GM06990 (cell line): Measurements from ENCODE around the gene APBA2.

Experiments used
- DNase-seq: peaks from one replicate; pipeline ENCODE4 v3.0.0-alpha.2; 2011; ENCODE audit not compliant: insufficient read length; ENCODE audit errors: extremely low read depth
- H3K27me3 ChIP-seq: replicated peaks from 2 replicates; pipeline ENCODE4 v1.6.0; 2011; ENCODE audit warnings: low read length; ENCODE audit not compliant: control insufficient read depth, insufficient read depth
- H3K36me3 ChIP-seq: 2 replicates; pipeline ENCODE4 v1.5.1; 2011; ENCODE audit warnings: low read length; ENCODE audit not compliant: control insufficient read depth, insufficient read depth
- H3K4me3 ChIP-seq: replicated peaks from 2 replicates; pipeline ENCODE4 v1.5.1; 2011; ENCODE audit warnings: low read depth, mild to moderate bottlenecking, control low read depth, low read length
- CTCF ChIP-seq: IDR thresholded peaks from 2 replicates; pipeline ENCODE4 v1.5.1; 2011; ENCODE audit warnings: low read length, control low read depth, mild to moderate bottlenecking, inconsistent platforms; ENCODE audit not compliant: insufficient read depth, poor library complexity, severe bottlenecking

The APBA2 gene

GRCh38 chr15:28967066-28967465 lies 81.3 kb downstream of the APBA2 start:
- H3K4me3 ChIP-seq, result no peak overlapping the region
- TF ChIP-seq CTCF, result no peak
- H3K27me3 ChIP-seq, result no peaks in the 10 kb centered on the region; the same call in 1 of the 2 replicates
- H3K36me3 ChIP-seq, result no peaks in the 10 kb centered on the region
- DNase-seq, result no peak

GRCh38 chr15:28967990-28968389 lies 82.2 kb downstream of the APBA2 start:
- Histone ChIP-seq H3K36me3 (no peaks in the 10 kb centered on the region), H3K27me3 (no peaks in the 10 kb centered on the region; the same call in 1 of the 2 replicates)

GRCh38 chr15:28969511-28970085 lies 83.8 kb downstream of the APBA2 start:
- no peaks in the 10 kb centered on the region for H3K36me3 ChIP-seq
- TF ChIP-seq CTCF, result no peak
- DNase-seq, result no peak
- H3K4me3 ChIP-seq, result no peak overlapping the region
- H3K27me3 ChIP-seq, result no peaks in the 10 kb centered on the region; the same call in 1 of the 2 replicates

More at GRCh38 chr15:28967990-28968389, 82.2 kb downstream of the APBA2 start:
- DNase-seq, result no peak
- H3K4me3 ChIP-seq, result no peak overlapping the region
- no peak for TF ChIP-seq CTCF

GRCh38 chr15:28974142-28974541 lies 88.4 kb downstream of the APBA2 start:
- no peaks in the 10 kb centered on the region for H3K36me3 ChIP-seq
- peaks cover 2% of the 10 kb centered on the region; the same call in 1 of the 2 replicates for H3K27me3 ChIP-seq
- no peak for DNase-seq
- no peak for TF ChIP-seq CTCF
- no peak overlapping the region for H3K4me3 ChIP-seq

- DNase-seq, result no peak
- TF ChIP-seq CTCF, result peak; percentile 85
Measured at GRCh38 chr15:28975766-28976179, 90.0 kb downstream of the APBA2 start.

More at GRCh38 chr15:28975766-28976179, 90.0 kb downstream of the APBA2 start:
- Histone ChIP-seq H3K4me3 (no peak overlapping the region), H3K36me3 (no peaks in the 10 kb centered on the region), H3K27me3 (peaks cover 2% of the 10 kb centered on the region; the same call in 1 of the 2 replicates)
